Suprapubic skin (tissue), 3 donors: ENCODE results near the gene HES1.

Experiments used
- EP300 ChIP-seq: sonication (generic); formaldehyde crosslinking; IDR thresholded peaks from one replicate; pipeline ENCODE4 v1.6.1; 2017; ENCODE audit warnings: antibody characterized with exemption
- TF ChIP-seq, protein P1 (sequence below), 2 donors: fragments of 200-600 bp in 1 of 2; fragments of 450-650 bp in 1 of 2; sonication (generic) in 1 of 2; IDR thresholded peaks; one replicate each; pipeline ENCODE4 v1.5.1; 2016 to 2019; ENCODE audit warnings: antibody characterized with exemption in 2 of 2, mild to moderate bottlenecking in 1 of 2, moderate library complexity in 1 of 2

DNA sequence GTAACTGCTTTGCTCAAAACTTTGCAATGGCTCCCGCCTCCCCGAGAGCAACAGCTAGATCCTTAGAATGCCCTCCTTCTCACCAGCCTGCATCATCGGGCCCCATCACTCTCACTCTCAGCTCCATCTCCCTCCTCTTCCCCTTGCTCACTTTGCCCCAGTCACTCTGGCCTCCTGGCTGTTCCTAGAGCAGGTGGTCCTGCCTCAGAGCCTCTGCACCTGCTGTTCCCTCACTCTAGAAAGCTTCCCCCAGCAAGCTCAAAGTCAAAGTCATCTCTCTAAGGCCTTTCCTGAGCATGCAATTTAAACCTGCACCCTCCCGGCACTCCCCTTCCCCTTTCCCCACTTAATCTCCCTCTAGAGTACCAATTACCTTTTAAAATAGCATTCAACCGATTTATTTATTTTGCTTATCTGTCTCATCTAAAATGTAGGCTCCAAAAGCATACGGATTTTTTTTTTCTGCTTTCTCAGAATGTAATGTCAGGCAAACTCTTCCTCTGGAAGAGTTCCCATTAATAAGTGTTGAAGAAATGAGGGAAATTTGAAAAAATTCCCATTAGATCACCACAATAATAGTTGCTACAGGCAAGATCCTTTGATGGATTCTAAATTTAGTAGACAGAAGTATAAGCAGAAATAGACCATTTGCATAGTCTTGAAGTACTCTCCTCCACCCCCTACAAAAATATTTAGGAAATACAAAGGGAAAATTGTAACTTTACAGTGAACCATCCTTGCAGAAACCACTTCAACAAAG, 15.9 kb upstream of the HES1 start:
- TF ChIP-seq, protein P1, sequence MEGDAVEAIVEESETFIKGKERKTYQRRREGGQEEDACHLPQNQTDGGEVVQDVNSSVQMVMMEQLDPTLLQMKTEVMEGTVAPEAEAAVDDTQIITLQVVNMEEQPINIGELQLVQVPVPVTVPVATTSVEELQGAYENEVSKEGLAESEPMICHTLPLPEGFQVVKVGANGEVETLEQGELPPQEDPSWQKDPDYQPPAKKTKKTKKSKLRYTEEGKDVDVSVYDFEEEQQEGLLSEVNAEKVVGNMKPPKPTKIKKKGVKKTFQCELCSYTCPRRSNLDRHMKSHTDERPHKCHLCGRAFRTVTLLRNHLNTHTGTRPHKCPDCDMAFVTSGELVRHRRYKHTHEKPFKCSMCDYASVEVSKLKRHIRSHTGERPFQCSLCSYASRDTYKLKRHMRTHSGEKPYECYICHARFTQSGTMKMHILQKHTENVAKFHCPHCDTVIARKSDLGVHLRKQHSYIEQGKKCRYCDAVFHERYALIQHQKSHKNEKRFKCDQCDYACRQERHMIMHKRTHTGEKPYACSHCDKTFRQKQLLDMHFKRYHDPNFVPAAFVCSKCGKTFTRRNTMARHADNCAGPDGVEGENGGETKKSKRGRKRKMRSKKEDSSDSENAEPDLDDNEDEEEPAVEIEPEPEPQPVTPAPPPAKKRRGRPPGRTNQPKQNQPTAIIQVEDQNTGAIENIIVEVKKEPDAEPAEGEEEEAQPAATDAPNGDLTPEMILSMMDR (IDR thresholded peaks at IDR 0.05), result no peak
- TF ChIP-seq EP300, result no peak
